ENCODE data around the gene CDC14A. TPM values are rescaled to one million over a fixed set of nuclear protein-coding genes. Genes with fewer than 3 reads are reported as not detected.

The CDC14A gene
- total RNA-seq, 1 experiment from 2014 or later = 6.6 TPM

DNA sequence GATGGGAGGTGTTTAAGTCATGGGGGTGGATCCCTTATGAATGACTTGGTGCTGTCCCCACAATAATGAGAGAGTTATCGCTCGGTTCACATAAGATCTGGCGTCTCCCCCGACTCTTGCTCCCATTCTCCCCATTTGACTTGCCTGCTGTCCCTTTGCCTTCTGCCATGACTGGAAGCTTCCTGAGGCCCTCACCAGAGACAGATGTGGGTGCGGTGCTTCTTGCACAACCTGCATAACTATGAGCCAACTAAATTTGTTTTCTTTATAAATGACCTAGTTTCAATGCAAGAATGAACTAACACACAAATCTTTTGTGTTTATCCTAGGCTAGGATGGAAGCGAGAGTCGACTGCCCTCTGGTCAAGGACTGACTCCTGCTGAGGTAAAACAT is 31.2 kb upstream of the CDC14A start:
- Histone ChIP-seq H3K4me1 (ENCODE audit: control insufficient read depth, insufficient read depth, low read length) (no peaks in the 10 kb centered on the region), H3K4me3 (ENCODE audit: low read depth in 2 of 2, low read length in 2 of 2) (no peak overlapping the region), H3K27me3 (ENCODE audit: control insufficient read depth, insufficient read depth, low read length) (no peaks in the 10 kb centered on the region), H3K36me3 (ENCODE audit: control insufficient read depth, insufficient read depth, low read length) (no peaks in the 10 kb centered on the region), H3K9me3 (ENCODE audit: control insufficient read depth, insufficient read depth, low read depth, low read length) (no peaks in the 10 kb centered on the region), H3K27ac (ENCODE audit: low read length) (no peak overlapping the region)
- CTCF ChIA-PET = no interaction called here
- intact Hi-C loops (cut with micrococcal nuclease; ENCODE audit: unreplicated experiment) = no loop called here
- in situ Hi-C loops (cut with HindIII; ENCODE audit: low pct_unique_long_range_greater_than_20kb, low sequenced_read_pairs) = no loop called here
- ATAC-seq (no peak), DNase-seq (ENCODE audit: low read depth, low spot score) (no peak)
- TF ChIP-seq SIN3A (IDR thresholded peaks at IDR 0.05; ENCODE audit: borderline replicate concordance, insufficient read depth, low read depth, low read length) = no peak
- POLR2A ChIA-PET = no interaction called here
- BruUV-seq (replicated peaks) = no TSS peak

DNA sequence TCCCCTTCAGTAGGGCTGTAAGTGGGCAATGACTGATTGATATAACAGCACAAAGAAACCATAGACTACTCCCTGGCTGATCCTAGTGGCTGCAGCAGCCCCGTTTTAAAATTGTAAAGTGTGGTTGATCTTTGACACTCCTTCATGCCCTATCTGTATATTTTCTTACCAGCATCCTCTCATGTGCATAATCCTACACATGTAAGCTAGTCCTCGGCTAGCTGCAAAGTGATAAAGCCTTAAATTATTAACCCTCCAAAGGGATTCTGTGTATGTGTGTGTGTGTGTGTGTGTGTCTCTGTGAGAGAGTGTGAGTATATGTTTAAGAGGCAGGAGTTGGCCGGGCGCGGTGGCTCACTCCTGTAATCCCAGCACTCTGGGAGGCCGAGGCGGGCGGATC is 30.8 kb upstream of the CDC14A start:
- CTCF ChIA-PET = no interaction called here
- no peaks in the 10 kb centered on the region for H3K9me3 ChIP-seq (ENCODE audit: control insufficient read depth, insufficient read depth, low read depth, low read length)
- POLR2A ChIA-PET = no interaction called here
- H3K27ac ChIP-seq (ENCODE audit: low read length) = no peak overlapping the region
- ATAC-seq (no peak), DNase-seq (ENCODE audit: low read depth, low spot score) (no peak)
- intact Hi-C loops (cut with micrococcal nuclease; ENCODE audit: unreplicated experiment) = no loop called here
- no peak for TF ChIP-seq TCF7L2 (IDR thresholded peaks at IDR 0.05; ENCODE audit: low read depth, low read length)
- TF ChIP-seq SIN3A (IDR thresholded peaks at IDR 0.05; ENCODE audit: borderline replicate concordance, insufficient read depth, low read depth, low read length) = no peak
- TF ChIP-seq, protein P1, sequence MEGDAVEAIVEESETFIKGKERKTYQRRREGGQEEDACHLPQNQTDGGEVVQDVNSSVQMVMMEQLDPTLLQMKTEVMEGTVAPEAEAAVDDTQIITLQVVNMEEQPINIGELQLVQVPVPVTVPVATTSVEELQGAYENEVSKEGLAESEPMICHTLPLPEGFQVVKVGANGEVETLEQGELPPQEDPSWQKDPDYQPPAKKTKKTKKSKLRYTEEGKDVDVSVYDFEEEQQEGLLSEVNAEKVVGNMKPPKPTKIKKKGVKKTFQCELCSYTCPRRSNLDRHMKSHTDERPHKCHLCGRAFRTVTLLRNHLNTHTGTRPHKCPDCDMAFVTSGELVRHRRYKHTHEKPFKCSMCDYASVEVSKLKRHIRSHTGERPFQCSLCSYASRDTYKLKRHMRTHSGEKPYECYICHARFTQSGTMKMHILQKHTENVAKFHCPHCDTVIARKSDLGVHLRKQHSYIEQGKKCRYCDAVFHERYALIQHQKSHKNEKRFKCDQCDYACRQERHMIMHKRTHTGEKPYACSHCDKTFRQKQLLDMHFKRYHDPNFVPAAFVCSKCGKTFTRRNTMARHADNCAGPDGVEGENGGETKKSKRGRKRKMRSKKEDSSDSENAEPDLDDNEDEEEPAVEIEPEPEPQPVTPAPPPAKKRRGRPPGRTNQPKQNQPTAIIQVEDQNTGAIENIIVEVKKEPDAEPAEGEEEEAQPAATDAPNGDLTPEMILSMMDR (IDR thresholded peaks at IDR 0.05) = no peak
- no peak for TF ChIP-seq POLR2AphosphoS5 (IDR thresholded peaks at IDR 0.05; ENCODE audit: low read depth, low read length)
- TF ChIP-seq, protein P2, sequence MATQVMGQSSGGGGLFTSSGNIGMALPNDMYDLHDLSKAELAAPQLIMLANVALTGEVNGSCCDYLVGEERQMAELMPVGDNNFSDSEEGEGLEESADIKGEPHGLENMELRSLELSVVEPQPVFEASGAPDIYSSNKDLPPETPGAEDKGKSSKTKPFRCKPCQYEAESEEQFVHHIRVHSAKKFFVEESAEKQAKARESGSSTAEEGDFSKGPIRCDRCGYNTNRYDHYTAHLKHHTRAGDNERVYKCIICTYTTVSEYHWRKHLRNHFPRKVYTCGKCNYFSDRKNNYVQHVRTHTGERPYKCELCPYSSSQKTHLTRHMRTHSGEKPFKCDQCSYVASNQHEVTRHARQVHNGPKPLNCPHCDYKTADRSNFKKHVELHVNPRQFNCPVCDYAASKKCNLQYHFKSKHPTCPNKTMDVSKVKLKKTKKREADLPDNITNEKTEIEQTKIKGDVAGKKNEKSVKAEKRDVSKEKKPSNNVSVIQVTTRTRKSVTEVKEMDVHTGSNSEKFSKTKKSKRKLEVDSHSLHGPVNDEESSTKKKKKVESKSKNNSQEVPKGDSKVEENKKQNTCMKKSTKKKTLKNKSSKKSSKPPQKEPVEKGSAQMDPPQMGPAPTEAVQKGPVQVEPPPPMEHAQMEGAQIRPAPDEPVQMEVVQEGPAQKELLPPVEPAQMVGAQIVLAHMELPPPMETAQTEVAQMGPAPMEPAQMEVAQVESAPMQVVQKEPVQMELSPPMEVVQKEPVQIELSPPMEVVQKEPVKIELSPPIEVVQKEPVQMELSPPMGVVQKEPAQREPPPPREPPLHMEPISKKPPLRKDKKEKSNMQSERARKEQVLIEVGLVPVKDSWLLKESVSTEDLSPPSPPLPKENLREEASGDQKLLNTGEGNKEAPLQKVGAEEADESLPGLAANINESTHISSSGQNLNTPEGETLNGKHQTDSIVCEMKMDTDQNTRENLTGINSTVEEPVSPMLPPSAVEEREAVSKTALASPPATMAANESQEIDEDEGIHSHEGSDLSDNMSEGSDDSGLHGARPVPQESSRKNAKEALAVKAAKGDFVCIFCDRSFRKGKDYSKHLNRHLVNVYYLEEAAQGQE (IDR thresholded peaks at IDR 0.05; ENCODE audit: insufficient read depth in 1 of 2, low read depth in 2 of 2, low read length in 1 of 2) = no peak
- H3K27me3 ChIP-seq (ENCODE audit: control insufficient read depth, insufficient read depth, low read length) = no peaks in the 10 kb centered on the region
- no peaks in the 10 kb centered on the region for H3K36me3 ChIP-seq (ENCODE audit: control insufficient read depth, insufficient read depth, low read length)
- H3K4me1 ChIP-seq (ENCODE audit: control insufficient read depth, insufficient read depth, low read length) = no peaks in the 10 kb centered on the region
- no TSS peak for BruUV-seq (replicated peaks)
- in situ Hi-C loops (cut with HindIII; ENCODE audit: low pct_unique_long_range_greater_than_20kb, low sequenced_read_pairs) = no loop called here
- H3K4me3 ChIP-seq (ENCODE audit: low read depth in 2 of 2, low read length in 2 of 2) = no peak overlapping the region

DNA sequence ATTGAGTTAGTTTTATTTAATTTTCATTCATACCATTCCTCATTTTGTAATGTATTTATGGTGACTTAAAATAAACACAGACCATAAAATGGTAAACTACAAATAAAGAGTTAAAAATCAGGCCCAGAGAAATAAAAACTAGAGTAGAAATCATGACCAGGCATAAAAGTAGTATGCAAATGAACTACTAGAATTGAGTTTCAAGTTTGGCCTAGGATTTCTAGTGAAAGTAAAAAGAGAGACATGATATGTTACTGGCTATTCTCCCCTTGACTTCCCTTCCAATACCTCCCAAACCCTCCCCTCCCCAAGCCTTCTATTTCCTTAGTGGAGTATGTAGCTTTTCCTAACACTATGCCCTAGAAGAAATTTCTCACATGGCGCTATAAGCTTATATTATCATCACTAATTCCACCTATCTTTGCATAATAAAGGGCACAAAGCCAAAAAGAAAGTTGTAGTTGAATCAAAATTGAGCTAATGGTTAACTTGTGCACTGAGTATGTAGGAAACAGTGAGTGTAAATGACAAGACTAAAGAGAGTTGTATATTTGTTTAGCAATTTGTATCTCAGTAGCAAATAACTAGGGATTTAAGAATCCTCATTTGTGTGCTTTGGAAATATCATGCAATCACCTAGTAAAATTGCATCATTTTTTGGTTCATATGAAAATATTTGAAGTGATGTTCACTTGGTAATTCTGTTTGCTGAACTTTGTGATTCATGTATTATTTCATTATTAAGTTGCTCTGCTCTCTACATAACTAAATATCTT is 29.7 kb upstream of the CDC14A start:
- no peak overlapping the region for H3K27ac ChIP-seq (ENCODE audit: low read length)
- intact Hi-C loops (cut with micrococcal nuclease; ENCODE audit: unreplicated experiment) = no loop called here
- DNase-seq (ENCODE audit: low read depth, low spot score) (no peak), ATAC-seq (no peak)
- no peaks in the 10 kb centered on the region for H3K9me3 ChIP-seq (ENCODE audit: control insufficient read depth, insufficient read depth, low read depth, low read length)
- no peaks in the 10 kb centered on the region for H3K27me3 ChIP-seq (ENCODE audit: control insufficient read depth, insufficient read depth, low read length)
- TF ChIP-seq TCF7L2 (IDR thresholded peaks at IDR 0.05; ENCODE audit: low read depth, low read length) = no peak
- TF ChIP-seq, protein P2 (IDR thresholded peaks at IDR 0.05; ENCODE audit: insufficient read depth in 1 of 2, low read depth in 2 of 2, low read length in 1 of 2) = no peak
- TF ChIP-seq, protein P1 (IDR thresholded peaks at IDR 0.05) = no peak
- TF ChIP-seq POLR2AphosphoS5 (IDR thresholded peaks at IDR 0.05; ENCODE audit: low read depth, low read length) = no peak
- TF ChIP-seq SIN3A (IDR thresholded peaks at IDR 0.05; ENCODE audit: borderline replicate concordance, insufficient read depth, low read depth, low read length) = no peak
- BruUV-seq (replicated peaks) = no TSS peak
- no peaks in the 10 kb centered on the region for H3K36me3 ChIP-seq (ENCODE audit: control insufficient read depth, insufficient read depth, low read length)
- H3K4me1 ChIP-seq (ENCODE audit: control insufficient read depth, insufficient read depth, low read length) = no peaks in the 10 kb centered on the region
- CTCF ChIA-PET = no interaction called here
- H3K4me3 ChIP-seq (ENCODE audit: low read depth in 2 of 2, low read length in 2 of 2) = no peak overlapping the region
- POLR2A ChIA-PET = interaction anchor here (0.6 kb wide), 1 partner anchor 53 kb away, joined by 6 read pairs; no protein-coding TSS in a partner anchor
- in situ Hi-C loops (cut with HindIII; ENCODE audit: low pct_unique_long_range_greater_than_20kb, low sequenced_read_pairs) = no loop called here
